Measurements from ENCODE around the gene LACTBL1. TPM values are rescaled to one million over a fixed set of nuclear protein-coding genes. Genes with fewer than 3 reads are reported as not detected.
"Not testable (repeated sequence)": the region's sequence is repeated elsewhere in the genome, so short reads cannot be mapped to it uniquely, and the experiment has no call there.

Gene LACTBL1
- total RNA-seq, 1 donor from 2014 or later = not detected

- Mint-ChIP-seq H3K9me3 (no peaks in the 10 kb centered on the region), H3K36me3 (no peaks in the 10 kb centered on the region), H3K27ac (no peak overlapping the region), H3K27me3 (peaks cover 11% of the 10 kb centered on the region), H3K4me3 (no peak overlapping the region), H3K4me1 (ENCODE audit: unreplicated experiment) (no peaks in the 10 kb centered on the region)
- no peak for TF ChIP-seq CTCF (conservative IDR thresholded peaks at IDR 0.05)
- DNase-seq (ENCODE audit: extremely low spot score, unreplicated experiment) = no peak
Measured at GRCh38 chr1:22949822-22950331, 22.8 kb downstream of the LACTBL1 start.

GRCh38 chr1:22945171-22945570, 27.5 kb downstream of the LACTBL1 start:
- H3K27me3 Mint-ChIP-seq = peaks cover 15% of the 10 kb centered on the region
- DNase-seq (ENCODE audit: extremely low spot score, unreplicated experiment); H3K9me3 Mint-ChIP-seq; H3K36me3 Mint-ChIP-seq; H3K27ac Mint-ChIP-seq; H3K4me3 Mint-ChIP-seq; H3K4me1 Mint-ChIP-seq (ENCODE audit: unreplicated experiment): not testable (repeated sequence)

GRCh38 chr1:22944346-22945055, 28.2 kb downstream of the LACTBL1 start:
- peaks cover 15% of the 10 kb centered on the region for H3K27me3 Mint-ChIP-seq
- no peak for TF ChIP-seq CTCF (conservative IDR thresholded peaks at IDR 0.05)
- no peaks in the 10 kb centered on the region for H3K9me3 Mint-ChIP-seq
- peak overlapping the region; percentile 8 for H3K4me3 Mint-ChIP-seq
- H3K36me3 Mint-ChIP-seq = no peaks in the 10 kb centered on the region
- DNase-seq (ENCODE audit: extremely low spot score, unreplicated experiment) = no peak
- H3K4me1 Mint-ChIP-seq (ENCODE audit: unreplicated experiment) = peaks cover 7% of the 10 kb centered on the region
- no peak overlapping the region for H3K27ac Mint-ChIP-seq

- H3K27me3 Mint-ChIP-seq = peaks cover 4% of the 10 kb centered on the region
- no peak overlapping the region for H3K27ac Mint-ChIP-seq
- H3K36me3 Mint-ChIP-seq = no peaks in the 10 kb centered on the region
- no peak overlapping the region for H3K4me3 Mint-ChIP-seq
- H3K4me1 Mint-ChIP-seq (ENCODE audit: unreplicated experiment) = peaks cover 7% of the 10 kb centered on the region
- TF ChIP-seq CTCF (conservative IDR thresholded peaks at IDR 0.05) = no peak
- H3K9me3 Mint-ChIP-seq = no peaks in the 10 kb centered on the region
- no peak for DNase-seq (ENCODE audit: extremely low spot score, unreplicated experiment)
Measured at GRCh38 chr1:22941257-22941656, 31.4 kb downstream of the LACTBL1 start.

GRCh38 chr1:22936681-22937080, 36.0 kb downstream of the LACTBL1 start:
- no peak for TF ChIP-seq CTCF (conservative IDR thresholded peaks at IDR 0.05)
- no peaks in the 10 kb centered on the region for H3K9me3 Mint-ChIP-seq
- H3K36me3 Mint-ChIP-seq = no peaks in the 10 kb centered on the region
- H3K4me1 Mint-ChIP-seq (ENCODE audit: unreplicated experiment) = no peaks in the 10 kb centered on the region
- no peak for DNase-seq (ENCODE audit: extremely low spot score, unreplicated experiment)
- no peak overlapping the region for H3K27ac Mint-ChIP-seq
- H3K4me3 Mint-ChIP-seq = no peak overlapping the region
- no peaks in the 10 kb centered on the region for H3K27me3 Mint-ChIP-seq

- H3K4me3 Mint-ChIP-seq = no peak overlapping the region
- H3K36me3 Mint-ChIP-seq = no peaks in the 10 kb centered on the region
- H3K27ac Mint-ChIP-seq = no peak overlapping the region
- DNase-seq (ENCODE audit: extremely low spot score, unreplicated experiment) = no peak
- TF ChIP-seq CTCF (conservative IDR thresholded peaks at IDR 0.05) = no peak
- no peaks in the 10 kb centered on the region for H3K4me1 Mint-ChIP-seq (ENCODE audit: unreplicated experiment)
- H3K27me3 Mint-ChIP-seq = no peaks in the 10 kb centered on the region
- H3K9me3 Mint-ChIP-seq = no peaks in the 10 kb centered on the region
Measured at GRCh38 chr1:22935433-22935832, 37.2 kb downstream of the LACTBL1 start.
